ENCODE data around the gene MAGEA11.
A peak's percentile ranks its signal among the peaks of the same experiment; 100 is the strongest.
"Not testable (repeated sequence)": the region's sequence is repeated elsewhere in the genome, so short reads cannot be mapped to it uniquely, and the experiment has no call there.

MAGEA11 gene, protein sequence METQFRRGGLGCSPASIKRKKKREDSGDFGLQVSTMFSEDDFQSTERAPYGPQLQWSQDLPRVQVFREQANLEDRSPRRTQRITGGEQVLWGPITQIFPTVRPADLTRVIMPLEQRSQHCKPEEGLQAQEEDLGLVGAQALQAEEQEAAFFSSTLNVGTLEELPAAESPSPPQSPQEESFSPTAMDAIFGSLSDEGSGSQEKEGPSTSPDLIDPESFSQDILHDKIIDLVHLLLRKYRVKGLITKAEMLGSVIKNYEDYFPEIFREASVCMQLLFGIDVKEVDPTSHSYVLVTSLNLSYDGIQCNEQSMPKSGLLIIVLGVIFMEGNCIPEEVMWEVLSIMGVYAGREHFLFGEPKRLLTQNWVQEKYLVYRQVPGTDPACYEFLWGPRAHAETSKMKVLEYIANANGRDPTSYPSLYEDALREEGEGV

GRCh38 chrX:149711545-149712236 is at the start of gene MAGEA11:
Gene MAGEA11, plus strand, starts transcription at chrX:149712060. Its CDS starts 1,100 bp downstream, at chrX:149713160.
- Histone ChIP-seq H3K9ac (ENCODE audit: low read length) (no peak within 1 kb of the TSS), H3K36me3 (ENCODE audit: control insufficient read depth, insufficient read depth, low read length) (no peaks in the 10 kb centered on the region), H3K27me3 (ENCODE audit: control insufficient read depth, insufficient read depth, low read length) (peaks cover 15% of the 10 kb centered on the region; the same call in 1 of the 2 replicates), H3K4me1 (ENCODE audit: control insufficient read depth, insufficient read depth, low read length) (no peaks in the 10 kb centered on the region), H3K4me3 (ENCODE audit: low read depth, low read length) (no peak within 1 kb of the TSS), H3K9me3 (ENCODE audit: control insufficient read depth, insufficient read depth, low read depth, low read length) (no peaks in the 10 kb centered on the region), H3K27ac (ENCODE audit: low read depth, low read length) (no peak within 1 kb of the TSS)

DNA sequence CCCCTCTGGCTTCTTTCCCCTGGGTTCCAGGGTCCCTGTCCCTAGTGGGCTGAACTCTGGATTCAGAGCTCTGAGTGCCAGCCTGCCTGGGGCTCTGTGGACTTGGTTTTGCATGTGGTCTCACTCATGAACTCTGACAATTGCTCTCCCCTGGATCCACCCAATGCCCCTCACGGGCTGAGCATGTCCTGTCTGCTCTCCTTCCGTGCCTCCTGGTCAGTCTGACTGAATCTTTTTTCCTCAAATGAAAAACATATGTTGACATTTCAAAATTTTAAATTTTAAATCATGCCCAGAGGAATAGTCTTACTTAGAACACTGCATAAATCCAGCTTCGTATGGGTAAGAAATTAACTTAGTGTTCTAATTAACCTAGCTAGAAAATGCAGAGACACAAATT is 36.8 kb upstream of the MAGEA11 start:
- not testable (repeated sequence) for H3K36me3 ChIP-seq (ENCODE audit: control insufficient read depth, insufficient read depth, low read length); H3K9ac ChIP-seq (ENCODE audit: low read length); H3K27me3 ChIP-seq (ENCODE audit: control insufficient read depth, insufficient read depth, low read length); H3K9me3 ChIP-seq (ENCODE audit: control insufficient read depth, insufficient read depth, low read depth, low read length); H3K4me3 ChIP-seq (ENCODE audit: low read depth, low read length); H3K4me1 ChIP-seq (ENCODE audit: control insufficient read depth, insufficient read depth, low read length); H3K27ac ChIP-seq (ENCODE audit: low read depth, low read length)

DNA sequence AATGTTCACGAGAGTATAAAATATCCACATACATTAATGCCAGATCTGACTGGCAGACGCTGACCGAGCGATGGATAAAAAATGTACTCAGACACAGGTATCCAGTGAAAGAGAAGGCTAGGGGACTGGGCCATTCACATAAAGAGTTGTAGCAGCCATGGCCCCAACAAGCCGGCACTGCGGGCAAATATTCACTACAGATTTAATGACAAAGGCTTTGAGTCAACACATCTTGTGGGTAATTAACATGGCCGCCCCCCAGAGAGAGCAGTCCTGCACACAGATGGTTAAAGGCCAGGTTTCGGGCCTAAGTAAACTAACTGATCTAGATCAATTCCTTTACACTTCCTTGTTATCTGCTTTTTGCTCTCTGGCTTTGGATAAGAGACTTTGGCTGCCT is 36.3 kb upstream of the MAGEA11 start:
- not testable (repeated sequence) for H3K9me3 ChIP-seq (ENCODE audit: control insufficient read depth, insufficient read depth, low read depth, low read length); H3K27ac ChIP-seq (ENCODE audit: low read depth, low read length); H3K9ac ChIP-seq (ENCODE audit: low read length); H3K27me3 ChIP-seq (ENCODE audit: control insufficient read depth, insufficient read depth, low read length); H3K4me3 ChIP-seq (ENCODE audit: low read depth, low read length); H3K36me3 ChIP-seq (ENCODE audit: control insufficient read depth, insufficient read depth, low read length); H3K4me1 ChIP-seq (ENCODE audit: control insufficient read depth, insufficient read depth, low read length)

GRCh38 chrX:149679164-149679678 is 32.6 kb upstream of the MAGEA11 start:
- H3K27ac ChIP-seq (ENCODE audit: low read depth, low read length): not testable (repeated sequence)
- peaks cover 32% of the 10 kb centered on the region for H3K4me1 ChIP-seq (ENCODE audit: control insufficient read depth, insufficient read depth, low read length)

DNA sequence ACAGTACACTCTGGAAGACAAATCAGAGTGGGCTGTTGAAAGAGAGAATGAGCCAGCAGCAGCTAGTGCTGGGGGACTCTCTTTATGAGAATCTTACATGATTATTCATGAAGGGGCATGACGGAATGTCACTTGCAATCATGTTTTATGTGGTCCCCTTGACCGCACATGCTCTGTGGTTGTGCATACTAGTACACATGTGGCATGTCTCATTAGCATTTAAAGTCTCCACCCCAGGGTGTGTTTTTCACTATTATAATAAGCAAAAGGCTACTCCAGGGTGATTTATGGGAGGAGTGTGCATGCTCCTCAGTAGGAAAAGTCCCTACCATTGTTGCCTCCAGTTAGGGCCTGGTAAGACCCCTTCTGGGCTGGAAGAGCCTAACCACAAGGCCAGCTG is 30.7 kb upstream of the MAGEA11 start:
- peaks cover 7% of the 10 kb centered on the region for H3K9me3 ChIP-seq (ENCODE audit: control insufficient read depth, insufficient read depth, low read depth, low read length)

More at GRCh38 chrX:149679164-149679678, 32.6 kb upstream of the MAGEA11 start:
- H3K9me3 ChIP-seq (ENCODE audit: control insufficient read depth, insufficient read depth, low read depth, low read length); H3K27me3 ChIP-seq (ENCODE audit: control insufficient read depth, insufficient read depth, low read length); H3K9ac ChIP-seq (ENCODE audit: low read length); H3K36me3 ChIP-seq (ENCODE audit: control insufficient read depth, insufficient read depth, low read length); H3K4me3 ChIP-seq (ENCODE audit: low read depth, low read length): not testable (repeated sequence)

DNA sequence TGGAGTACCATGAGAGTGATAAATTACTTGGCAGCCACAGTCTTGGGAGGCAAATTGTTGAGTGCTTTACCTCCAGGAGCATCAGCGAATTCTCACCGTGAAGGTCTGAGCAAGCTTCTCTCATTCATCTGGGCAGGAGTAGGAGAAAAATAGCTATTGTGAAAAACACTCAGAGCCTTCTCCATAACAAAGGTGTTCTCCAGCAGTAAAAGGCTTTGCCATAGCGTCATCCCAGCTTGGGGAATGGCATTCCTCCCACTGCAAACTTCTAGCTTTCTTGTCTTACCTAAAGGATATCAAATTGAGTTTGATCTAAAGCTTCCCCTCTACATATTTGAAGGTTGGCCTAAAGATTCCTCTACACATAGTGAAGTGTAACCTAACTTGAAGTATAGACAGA is 29.8 kb upstream of the MAGEA11 start:
- Histone ChIP-seq H3K4me1 (ENCODE audit: control insufficient read depth, insufficient read depth, low read length) (peaks cover 35% of the 10 kb centered on the region), H3K9me3 (ENCODE audit: control insufficient read depth, insufficient read depth, low read depth, low read length) (peaks cover 7% of the 10 kb centered on the region), H3K4me3 (ENCODE audit: low read depth, low read length) (peak overlapping the region; percentile 4; the same call in 1 of the 2 replicates), H3K9ac (ENCODE audit: low read length) (peak overlapping the region; percentile 67), H3K27ac (ENCODE audit: low read depth, low read length) (peak overlapping the region; percentile 83; the same call in 1 of the 2 replicates), H3K36me3 (ENCODE audit: control insufficient read depth, insufficient read depth, low read length) (no peaks in the 10 kb centered on the region), H3K27me3 (ENCODE audit: control insufficient read depth, insufficient read depth, low read length) (no peaks in the 10 kb centered on the region)

More for the DNA sequence above, 30.7 kb upstream of the MAGEA11 start:
- Histone ChIP-seq H3K4me3 (ENCODE audit: low read depth, low read length) (no peak overlapping the region), H3K27me3 (ENCODE audit: control insufficient read depth, insufficient read depth, low read length) (no peaks in the 10 kb centered on the region), H3K4me1 (ENCODE audit: control insufficient read depth, insufficient read depth, low read length) (peaks cover 35% of the 10 kb centered on the region), H3K36me3 (ENCODE audit: control insufficient read depth, insufficient read depth, low read length) (no peaks in the 10 kb centered on the region), H3K9ac (ENCODE audit: low read length) (peak overlapping the region; percentile 51), H3K27ac (ENCODE audit: low read depth, low read length) (peak overlapping the region; percentile 9; the same call in 1 of the 2 replicates)

- peaks cover 35% of the 10 kb centered on the region for H3K4me1 ChIP-seq (ENCODE audit: control insufficient read depth, insufficient read depth, low read length)
- H3K36me3 ChIP-seq (ENCODE audit: control insufficient read depth, insufficient read depth, low read length): no peaks in the 10 kb centered on the region
- no peaks in the 10 kb centered on the region for H3K27me3 ChIP-seq (ENCODE audit: control insufficient read depth, insufficient read depth, low read length)
- H3K27ac ChIP-seq (ENCODE audit: low read depth, low read length): peak overlapping the region; percentile 83; the same call in 1 of the 2 replicates
- peak overlapping the region; percentile 67 for H3K9ac ChIP-seq (ENCODE audit: low read length)
- peaks cover 10% of the 10 kb centered on the region for H3K9me3 ChIP-seq (ENCODE audit: control insufficient read depth, insufficient read depth, low read depth, low read length)
- H3K4me3 ChIP-seq (ENCODE audit: low read depth, low read length): peak overlapping the region; percentile 31; the same call in 1 of the 2 replicates
Measured at GRCh38 chrX:149682956-149683947, 28.6 kb upstream of the MAGEA11 start.

GRCh38 chrX:149683966-149684730 is 27.7 kb upstream of the MAGEA11 start:
- peaks cover 35% of the 10 kb centered on the region for H3K4me1 ChIP-seq (ENCODE audit: control insufficient read depth, insufficient read depth, low read length)
- no peaks in the 10 kb centered on the region for H3K36me3 ChIP-seq (ENCODE audit: control insufficient read depth, insufficient read depth, low read length)
- H3K4me3 ChIP-seq (ENCODE audit: low read depth, low read length): no peak overlapping the region; the same call in 1 of the 2 replicates
- H3K27me3 ChIP-seq (ENCODE audit: control insufficient read depth, insufficient read depth, low read length): no peaks in the 10 kb centered on the region; the same call in 1 of the 2 replicates
- peak overlapping the region; percentile 67 for H3K9ac ChIP-seq (ENCODE audit: low read length)
- peak overlapping the region; percentile 83; the same call in 1 of the 2 replicates for H3K27ac ChIP-seq (ENCODE audit: low read depth, low read length)
- H3K9me3 ChIP-seq (ENCODE audit: control insufficient read depth, insufficient read depth, low read depth, low read length): peaks cover 12% of the 10 kb centered on the region

- H3K9ac ChIP-seq (ENCODE audit: low read length): no peak overlapping the region
- peaks cover 32% of the 10 kb centered on the region for H3K9me3 ChIP-seq (ENCODE audit: control insufficient read depth, insufficient read depth, low read depth, low read length)
- H3K4me3 ChIP-seq (ENCODE audit: low read depth, low read length): no peak overlapping the region
- H3K36me3 ChIP-seq (ENCODE audit: control insufficient read depth, insufficient read depth, low read length): no peaks in the 10 kb centered on the region
- H3K27me3 ChIP-seq (ENCODE audit: control insufficient read depth, insufficient read depth, low read length): peaks cover 4% of the 10 kb centered on the region; the same call in 1 of the 2 replicates
- no peak overlapping the region for H3K27ac ChIP-seq (ENCODE audit: low read depth, low read length)
- H3K4me1 ChIP-seq (ENCODE audit: control insufficient read depth, insufficient read depth, low read length): peaks cover 14% of the 10 kb centered on the region
Measured at GRCh38 chrX:149687991-149688390, 23.9 kb upstream of the MAGEA11 start.
